Caco-2 (cell line): ENCODE data around the gene KIF19. TPM values are rescaled to one million over a fixed set of nuclear protein-coding genes. Genes with fewer than 3 reads are reported as not detected.

Experiments
- BruUV-seq: library from RNA; stranded (reverse); fragments of 400-500 nt; replicated peaks from 2 replicates; lab custom pipeline; 2021; lab: Mats Ljungman, UMichigan
- CTCF ChIA-PET: fragments of 300-600 bp; sonication (Branson Sonifier 250); formaldehyde crosslinking; loops from one replicate; lab custom pipeline; 2022; ENCODE audit warnings: antibody characterized with exemption; lab: Charles Lee
- POLR2A ChIA-PET: fragments of 300-600 bp; sonication (Branson Sonifier 250); formaldehyde crosslinking; loops from one replicate; lab custom pipeline; 2022; ENCODE audit warnings: antibody characterized with exemption; lab: Charles Lee
- DNase-seq, 2 experiments: peaks; one replicate each; pipeline versions ENCODE4 v3.0.0 to v3.0.0-alpha.2; 2020 to 2022
- H3K27me3 ChIP-seq: replicated peaks from 2 replicates; pipeline ENCODE4 v1.6.0; 2011; ENCODE audit warnings: low read length; ENCODE audit not compliant: control insufficient read depth, insufficient read depth
- H3K36me3 ChIP-seq: 2 replicates; pipeline ENCODE4 v1.5.1; 2011; ENCODE audit warnings: low read length; ENCODE audit not compliant: control insufficient read depth, insufficient read depth
- H3K4me1 ChIP-seq: fragments of 250-450 bp; sonication (Bioruptor Pico); 2 replicates; pipeline ENCODE4 v1.5.1; 2020; ENCODE audit warnings: mild to moderate bottlenecking
- H3K4me3 ChIP-seq: 2 replicates; pipeline ENCODE4 v1.5.1; 2011; ENCODE audit warnings: low read depth, mild to moderate bottlenecking, control low read depth, low read length
- H3K9me3 ChIP-seq: fragments of 250-450 bp; sonication (Bioruptor Pico); 2 replicates; pipeline ENCODE4 v1.5.1; 2020; ENCODE audit warnings: mild to moderate bottlenecking, moderate library complexity
- H3K27ac Mint-ChIP-seq: one replicate; pipeline ENCODE4 v1.8.0; 2022; ENCODE audit warnings: mixed read lengths; ENCODE audit not compliant: unreplicated experiment
- H3K27me3 Mint-ChIP-seq: one replicate; pipeline ENCODE4 v1.8.0; 2022; ENCODE audit warnings: mixed read lengths; ENCODE audit not compliant: insufficient read depth, unreplicated experiment
- H3K36me3 Mint-ChIP-seq: one replicate; pipeline ENCODE4 v1.8.0; 2022; ENCODE audit warnings: mild to moderate bottlenecking, mixed read lengths; ENCODE audit not compliant: insufficient read depth, unreplicated experiment
- H3K4me1 Mint-ChIP-seq: one replicate; pipeline ENCODE4 v1.8.0; 2022; ENCODE audit warnings: low read depth, mixed read lengths; ENCODE audit not compliant: unreplicated experiment
- H3K4me3 Mint-ChIP-seq: one replicate; pipeline ENCODE4 v1.8.0; 2022; ENCODE audit warnings: mild to moderate bottlenecking, moderate library complexity, mixed read lengths; ENCODE audit not compliant: unreplicated experiment
- H3K9me3 Mint-ChIP-seq: one replicate; pipeline ENCODE4 v1.8.0; 2022; ENCODE audit warnings: mixed read lengths; ENCODE audit not compliant: unreplicated experiment
- CTCF ChIP-seq, 2 experiments: fragments of 200-600 bp in 1 of 2; IDR thresholded peaks; 1 replicate in 1 of 2; 2 replicates in 1 of 2; pipeline versions ENCODE4 v1.5.1 to v1.8.0; 2011 to 2022; ENCODE audit warnings: antibody characterized with exemption in 1 of 2, control low read depth in 1 of 2, inconsistent platforms in 1 of 2, low read depth in 1 of 2, low read length in 1 of 2, mild to moderate bottlenecking in 1 of 2, moderate library complexity in 1 of 2; ENCODE audit not compliant: insufficient read depth in 1 of 2, severe bottlenecking in 1 of 2, unreplicated experiment in 1 of 2
- intact Hi-C: fragments of 100-400 bp; cut with micrococcal nuclease; formaldehyde crosslinking; loops from one replicate; pipeline ENCODE4 v1.10.0; 2022; ENCODE audit not compliant: unreplicated experiment
- total RNA-seq: library from RNA; stranded (reverse); gene quantifications from 2 replicates; pipeline ENCODE4 v1.2.3, GENCODE V29; 2022

The KIF19 gene
- total RNA-seq, 1 experiment from 2014 or later: not detected

GRCh38 chr17:74389084-74389753, 63.2 kb downstream of the KIF19 start:
- H3K9me3 ChIP-seq: no peaks in the 10 kb centered on the region
- Mint-ChIP-seq H3K36me3 (no peaks in the 10 kb centered on the region), H3K4me3 (no peak overlapping the region), H3K27me3 (peaks cover 3% of the 10 kb centered on the region), H3K9me3 (peaks cover 9% of the 10 kb centered on the region), H3K27ac (no peak overlapping the region), H3K4me1 (peaks cover 5% of the 10 kb centered on the region)
- H3K27me3 ChIP-seq: no peaks in the 10 kb centered on the region
- CTCF ChIA-PET: interaction anchor here (1.0 kb wide), 1 partner anchor 10 kb away, joined by 5 read pairs; no protein-coding TSS in a partner anchor
- TF ChIP-seq CTCF (IDR thresholded peaks at IDR 0.05; ENCODE audit: insufficient read depth in 1 of 2, low read depth in 1 of 2, low read length in 1 of 2, severe bottlenecking in 1 of 2, unreplicated experiment in 1 of 2): no peak
- no peak overlapping the region for H3K4me3 ChIP-seq
- H3K4me1 ChIP-seq: 0 out of 2 replicates have a peak, but pooled peaks cover 9% of the 10 kb centered on the region
- DNase-seq: no peak
- intact Hi-C loops: no loop called here
- no TSS peak for BruUV-seq
- H3K36me3 ChIP-seq: no peaks in the 10 kb centered on the region
- POLR2A ChIA-PET: no interaction called here

GRCh38 chr17:74389937-74390679, 64.1 kb downstream of the KIF19 start:
- Histone ChIP-seq H3K36me3 (no peaks in the 10 kb centered on the region), H3K27me3 (no peaks in the 10 kb centered on the region), H3K9me3 (no peaks in the 10 kb centered on the region), H3K4me3 (no peak overlapping the region), H3K4me1 (0 out of 2 replicates have a peak, but pooled peaks cover 9% of the 10 kb centered on the region)
- POLR2A ChIA-PET: no interaction called here
- Mint-ChIP-seq H3K4me1 (no peaks in the 10 kb centered on the region), H3K4me3 (no peak overlapping the region), H3K27me3 (peaks cover 3% of the 10 kb centered on the region), H3K36me3 (no peaks in the 10 kb centered on the region), H3K9me3 (peaks cover 7% of the 10 kb centered on the region), H3K27ac (no peak overlapping the region)
- no peak for TF ChIP-seq CTCF (IDR thresholded peaks at IDR 0.05; ENCODE audit: insufficient read depth in 1 of 2, low read depth in 1 of 2, low read length in 1 of 2, severe bottlenecking in 1 of 2, unreplicated experiment in 1 of 2)
- DNase-seq: no peak
- CTCF ChIA-PET: interaction anchor here (1.4 kb wide), 1 partner anchor 11 kb away, joined by 5 read pairs; no protein-coding TSS in a partner anchor
- BruUV-seq: no TSS peak
- intact Hi-C loops: no loop called here
